Astrocyte of the spinal cord (primary cell): ENCODE data around the gene RPL12.

Experiments used
- DNase-seq: peaks from one replicate; pipeline ENCODE4 v3.0.0; 2011; ENCODE audit warnings: low read depth, low spot score
- H3K4me3 ChIP-seq: 2 replicates; pipeline ENCODE4 v1.5.1; 2011; ENCODE audit warnings: low read depth, mild to moderate bottlenecking, low read length, moderate library complexity
- CTCF ChIP-seq: IDR thresholded peaks from 2 replicates; pipeline ENCODE4 v1.5.1; 2012; ENCODE audit warnings: low read depth, mild to moderate bottlenecking, low read length, inconsistent platforms
- in situ Hi-C: cut with HindIII; loops from 2 replicates; pipeline ENCODE4 v1.10.0; 2017; ENCODE audit warnings: low sequenced_read_pairs

RPL12 gene

GRCh38 chr9:127444921-127445850 is 6.0 kb downstream of the RPL12 start:
- H3K4me3 ChIP-seq, result no peak overlapping the region
- peak; percentile 42 for DNase-seq
- no peak for TF ChIP-seq CTCF
- in situ Hi-C loops, result no loop called here

- TF ChIP-seq CTCF, result no peak
- in situ Hi-C loops, result no loop called here
- no peak overlapping the region for H3K4me3 ChIP-seq
- DNase-seq, result no peak
Observed at GRCh38 chr9:127444283-127444920, 6.8 kb downstream of the RPL12 start.

GRCh38 chr9:127438394-127438793 is 12.8 kb downstream of the RPL12 start:
- no peak for DNase-seq
- no peak for TF ChIP-seq CTCF
- in situ Hi-C loops, result no loop called here
- no peak overlapping the region for H3K4me3 ChIP-seq

GRCh38 chr9:127437497-127438264 is 13.5 kb downstream of the RPL12 start:
- TF ChIP-seq CTCF, result peak; percentile 20
- no peak for DNase-seq
- H3K4me3 ChIP-seq, result no peak overlapping the region
- in situ Hi-C loops, result no loop called here

GRCh38 chr9:127430415-127430814 is 20.8 kb downstream of the RPL12 start:
- H3K4me3 ChIP-seq, result no peak overlapping the region
- DNase-seq, result no peak
- TF ChIP-seq CTCF, result no peak
- in situ Hi-C loops, result no loop called here

GRCh38 chr9:127428348-127428747 is 22.9 kb downstream of the RPL12 start:
- H3K4me3 ChIP-seq, result no peak overlapping the region
- in situ Hi-C loops, result no loop called here
- no peak for TF ChIP-seq CTCF
- no peak for DNase-seq
